ENCODE results near the gene AKR1B1. TPM values are rescaled to one million over a fixed set of nuclear protein-coding genes. Genes with fewer than 3 reads are reported as not detected.

AKR1B1 gene
- polyA plus RNA-seq, 2 of the 4 experiments (the other 2 are of a cell fraction): 1,636 to 6,205 TPM

DNA sequence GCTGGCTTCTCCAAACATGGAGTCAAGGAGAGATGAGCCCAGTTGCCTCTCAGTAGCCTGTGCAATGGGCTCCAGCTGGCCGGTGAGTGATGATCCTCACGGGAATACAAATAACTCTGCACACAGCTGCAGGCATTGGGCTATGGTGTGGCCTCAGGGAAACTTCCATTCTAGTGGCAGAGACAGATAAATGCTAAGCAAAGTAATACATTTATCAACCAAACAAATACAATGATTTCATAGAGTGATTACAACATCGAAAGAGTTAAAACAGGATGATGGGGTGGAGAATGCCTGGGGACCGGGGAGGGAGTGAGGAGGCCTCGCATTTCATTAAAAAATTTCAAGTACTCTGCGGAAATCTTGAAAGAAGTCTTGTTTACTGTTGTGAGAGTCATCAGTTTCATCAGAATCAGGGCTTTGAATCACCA lies 15.0 kb upstream of the AKR1B1 start (continued):
- no peak for TF ChIP-seq RARB (CRISPR knock-in tag; IDR thresholded peaks at IDR 0.05)
- TF ChIP-seq CEBPB (IDR thresholded peaks at IDR 0.05): peak; percentile 93 to 96
- TF ChIP-seq, protein P1, sequence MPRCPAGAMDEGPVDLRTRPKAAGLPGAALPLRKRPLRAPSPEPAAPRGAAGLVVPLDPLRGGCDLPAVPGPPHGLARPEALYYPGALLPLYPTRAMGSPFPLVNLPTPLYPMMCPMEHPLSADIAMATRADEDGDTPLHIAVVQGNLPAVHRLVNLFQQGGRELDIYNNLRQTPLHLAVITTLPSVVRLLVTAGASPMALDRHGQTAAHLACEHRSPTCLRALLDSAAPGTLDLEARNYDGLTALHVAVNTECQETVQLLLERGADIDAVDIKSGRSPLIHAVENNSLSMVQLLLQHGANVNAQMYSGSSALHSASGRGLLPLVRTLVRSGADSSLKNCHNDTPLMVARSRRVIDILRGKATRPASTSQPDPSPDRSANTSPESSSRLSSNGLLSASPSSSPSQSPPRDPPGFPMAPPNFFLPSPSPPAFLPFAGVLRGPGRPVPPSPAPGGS (IDR thresholded peaks at IDR 0.05): peak; percentile 95; the same call in 2 of the 3 replicates
- TF ChIP-seq, protein P2, sequence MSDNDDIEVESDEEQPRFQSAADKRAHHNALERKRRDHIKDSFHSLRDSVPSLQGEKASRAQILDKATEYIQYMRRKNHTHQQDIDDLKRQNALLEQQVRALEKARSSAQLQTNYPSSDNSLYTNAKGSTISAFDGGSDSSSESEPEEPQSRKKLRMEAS (IDR thresholded peaks at IDR 0.05): peak; percentile 45; the same call in 1 of the 2 replicates
- TF ChIP-seq ZSCAN20 (CRISPR knock-in tag; IDR thresholded peaks at IDR 0.05): no peak
- TF ChIP-seq, protein P3, sequence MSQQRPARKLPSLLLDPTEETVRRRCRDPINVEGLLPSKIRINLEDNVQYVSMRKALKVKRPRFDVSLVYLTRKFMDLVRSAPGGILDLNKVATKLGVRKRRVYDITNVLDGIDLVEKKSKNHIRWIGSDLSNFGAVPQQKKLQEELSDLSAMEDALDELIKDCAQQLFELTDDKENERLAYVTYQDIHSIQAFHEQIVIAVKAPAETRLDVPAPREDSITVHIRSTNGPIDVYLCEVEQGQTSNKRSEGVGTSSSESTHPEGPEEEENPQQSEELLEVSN (IDR thresholded peaks at IDR 0.05; ENCODE audit: borderline replicate concordance, low read depth): no peak
- TF ChIP-seq MAFK (IDR thresholded peaks at IDR 0.05; ENCODE audit: partially characterized antibody): peak; percentile 24
- no peak for TF ChIP-seq FOSB (CRISPR knock-in tag; IDR thresholded peaks at IDR 0.05)
- no peak for TF ChIP-seq NFE2L2 (conservative IDR thresholded peaks at IDR 0.05; ENCODE audit: low read length)
- peak; percentile 49; the same call in 1 of the 2 replicates for TF ChIP-seq HOXB5 (CRISPR knock-in tag; IDR thresholded peaks at IDR 0.05)
- no peak for TF ChIP-seq ESRRA (IDR thresholded peaks at IDR 0.05; ENCODE audit: borderline replicate concordance, low read length)
- peak; percentile 12 to 52; a peak in 3 of 5 replicates for TF ChIP-seq RAD21 (conservative IDR thresholded peaks at IDR 0.05 in 1 of 2, IDR thresholded peaks at IDR 0.05 in 1 of 2)
- TF ChIP-seq RNF2 (IDR thresholded peaks at IDR 0.05; ENCODE audit: borderline replicate concordance, low read depth): no peak
- TF ChIP-seq, protein P4, sequence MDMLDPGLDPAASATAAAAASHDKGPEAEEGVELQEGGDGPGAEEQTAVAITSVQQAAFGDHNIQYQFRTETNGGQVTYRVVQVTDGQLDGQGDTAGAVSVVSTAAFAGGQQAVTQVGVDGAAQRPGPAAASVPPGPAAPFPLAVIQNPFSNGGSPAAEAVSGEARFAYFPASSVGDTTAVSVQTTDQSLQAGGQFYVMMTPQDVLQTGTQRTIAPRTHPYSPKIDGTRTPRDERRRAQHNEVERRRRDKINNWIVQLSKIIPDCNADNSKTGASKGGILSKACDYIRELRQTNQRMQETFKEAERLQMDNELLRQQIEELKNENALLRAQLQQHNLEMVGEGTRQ (IDR thresholded peaks at IDR 0.05): no peak
- TF ChIP-seq PHF8 (IDR thresholded peaks at IDR 0.05; ENCODE audit: borderline replicate concordance, low read depth): no peak
- TF ChIP-seq BHLHE40 (IDR thresholded peaks at IDR 0.05; ENCODE audit: low read depth, low read length): no peak
- TF ChIP-seq NR3C1 (IDR thresholded peaks at IDR 0.05): no peak
- no peak for TF ChIP-seq KDM1A (IDR thresholded peaks at IDR 0.05; ENCODE audit: low read depth)
- TF ChIP-seq CHD2 (IDR thresholded peaks at IDR 0.05; ENCODE audit: low read length, partially characterized antibody): no peak
- no peak for TF ChIP-seq MYC (IDR thresholded peaks at IDR 0.05; ENCODE audit: borderline replicate concordance, low read length)
- TF ChIP-seq, protein P5, sequence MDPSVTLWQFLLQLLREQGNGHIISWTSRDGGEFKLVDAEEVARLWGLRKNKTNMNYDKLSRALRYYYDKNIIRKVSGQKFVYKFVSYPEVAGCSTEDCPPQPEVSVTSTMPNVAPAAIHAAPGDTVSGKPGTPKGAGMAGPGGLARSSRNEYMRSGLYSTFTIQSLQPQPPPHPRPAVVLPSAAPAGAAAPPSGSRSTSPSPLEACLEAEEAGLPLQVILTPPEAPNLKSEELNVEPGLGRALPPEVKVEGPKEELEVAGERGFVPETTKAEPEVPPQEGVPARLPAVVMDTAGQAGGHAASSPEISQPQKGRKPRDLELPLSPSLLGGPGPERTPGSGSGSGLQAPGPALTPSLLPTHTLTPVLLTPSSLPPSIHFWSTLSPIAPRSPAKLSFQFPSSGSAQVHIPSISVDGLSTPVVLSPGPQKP (IDR thresholded peaks at IDR 0.05; ENCODE audit: low read depth, low read length): no peak
- no peak for TF ChIP-seq RCOR1 (IDR thresholded peaks at IDR 0.05; ENCODE audit: low read depth, low read length)

DNA sequence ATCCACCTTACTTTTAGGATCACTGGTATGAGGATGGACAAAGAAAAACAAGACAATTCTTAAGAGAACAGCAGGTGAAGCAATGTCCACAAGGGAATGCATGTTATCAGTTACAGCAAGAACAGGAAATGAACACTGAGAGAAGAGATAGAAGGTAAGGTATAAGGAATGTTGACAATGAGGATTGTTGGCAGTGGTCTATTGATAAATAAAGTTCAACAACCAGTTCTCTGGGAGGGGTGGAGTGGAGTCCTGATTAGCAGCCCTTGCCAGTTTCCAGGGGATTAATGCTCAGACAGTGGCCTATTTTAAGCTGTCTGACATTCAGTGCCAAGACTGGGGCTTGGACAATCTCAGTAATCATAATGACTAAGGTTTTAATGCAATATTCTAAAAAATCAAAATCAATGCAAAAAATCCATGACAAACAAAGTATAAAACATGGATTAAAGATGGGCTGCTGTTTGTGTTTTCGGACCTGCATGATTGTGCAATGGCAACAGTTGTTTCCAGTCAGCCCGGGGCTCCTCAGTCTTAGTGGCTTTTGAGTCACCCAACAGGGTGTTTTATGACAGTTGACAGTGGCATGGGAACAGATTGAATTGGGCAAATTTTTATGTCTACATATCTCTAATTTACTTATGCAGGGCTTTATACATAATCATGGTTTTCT lies 13.8 kb upstream of the AKR1B1 start:
- FAIRE-seq: peak; percentile 90
- TF ChIP-seq KDM5A (IDR thresholded peaks at IDR 0.05): no peak
- TF ChIP-seq FOXS1 (CRISPR knock-in tag; IDR thresholded peaks at IDR 0.05): no peak
- TF ChIP-seq, protein P6, sequence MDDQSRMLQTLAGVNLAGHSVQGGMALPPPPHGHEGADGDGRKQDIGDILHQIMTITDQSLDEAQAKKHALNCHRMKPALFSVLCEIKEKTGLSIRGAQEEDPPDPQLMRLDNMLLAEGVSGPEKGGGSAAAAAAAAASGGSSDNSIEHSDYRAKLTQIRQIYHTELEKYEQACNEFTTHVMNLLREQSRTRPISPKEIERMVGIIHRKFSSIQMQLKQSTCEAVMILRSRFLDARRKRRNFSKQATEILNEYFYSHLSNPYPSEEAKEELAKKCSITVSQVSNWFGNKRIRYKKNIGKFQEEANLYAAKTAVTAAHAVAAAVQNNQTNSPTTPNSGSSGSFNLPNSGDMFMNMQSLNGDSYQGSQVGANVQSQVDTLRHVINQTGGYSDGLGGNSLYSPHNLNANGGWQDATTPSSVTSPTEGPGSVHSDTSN (IDR thresholded peaks at IDR 0.05): no peak
- TF ChIP-seq CEBPB (IDR thresholded peaks at IDR 0.05): peak; percentile 60 to 72
- TF ChIP-seq KDM1A (IDR thresholded peaks at IDR 0.05; ENCODE audit: low read depth): no peak
- no peak for TF ChIP-seq MAZ (IDR thresholded peaks at IDR 0.05; ENCODE audit: borderline replicate concordance, low read depth, low read length)
- TF ChIP-seq NFE2L2 (conservative IDR thresholded peaks at IDR 0.05; ENCODE audit: low read length): 0 out of 2 replicates have a peak, but pooled peaks have one; percentile 14
- no peak for TF ChIP-seq SREBF2 (IDR thresholded peaks at IDR 0.05)
- TF ChIP-seq RFX5 (IDR thresholded peaks at IDR 0.05): no peak
- TF ChIP-seq FOSB (CRISPR knock-in tag; IDR thresholded peaks at IDR 0.05): no peak
- TF ChIP-seq, protein P7, sequence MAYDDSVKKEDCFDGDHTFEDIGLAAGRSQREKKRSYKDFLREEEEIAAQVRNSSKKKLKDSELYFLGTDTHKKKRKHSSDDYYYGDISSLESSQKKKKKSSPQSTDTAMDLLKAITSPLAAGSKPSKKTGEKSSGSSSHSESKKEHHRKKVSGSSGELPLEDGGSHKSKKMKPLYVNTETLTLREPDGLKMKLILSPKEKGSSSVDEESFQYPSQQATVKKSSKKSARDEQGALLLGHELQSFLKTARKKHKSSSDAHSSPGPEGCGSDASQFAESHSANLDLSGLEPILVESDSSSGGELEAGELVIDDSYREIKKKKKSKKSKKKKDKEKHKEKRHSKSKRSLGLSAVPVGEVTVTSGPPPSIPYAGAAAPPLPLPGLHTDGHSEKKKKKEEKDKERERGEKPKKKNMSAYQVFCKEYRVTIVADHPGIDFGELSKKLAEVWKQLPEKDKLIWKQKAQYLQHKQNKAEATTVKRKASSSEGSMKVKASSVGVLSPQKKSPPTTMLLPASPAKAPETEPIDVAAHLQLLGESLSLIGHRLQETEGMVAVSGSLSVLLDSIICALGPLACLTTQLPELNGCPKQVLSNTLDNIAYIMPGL (CRISPR knock-in tag; IDR thresholded peaks at IDR 0.05; ENCODE audit: borderline replicate concordance): no peak
- TF ChIP-seq, protein P3 (IDR thresholded peaks at IDR 0.05; ENCODE audit: borderline replicate concordance, low read depth): no peak

More for the DNA sequence above, 13.8 kb upstream of the AKR1B1 start:
- DNase-seq (ENCODE audit: low read depth in 1 of 2, low spot score in 1 of 2) (no peak), ATAC-seq (no peak)
- ChIA-PET POLR2A (no interaction called here), CTCF (interaction anchor here (3.3 to 4.1 kb wide), 2 partner anchors 8 to 40 kb away, joined by 19 to 27 read pairs; no protein-coding TSS in a partner anchor)
- 70% methylated on average over 2 of the region's 2 CpGs for WGBS (ENCODE audit: missing lambda C conversion rate)
- H3K9me3 ChIP-seq: peaks cover 20% of the 10 kb centered on the region
- H3K4me3 ChIP-seq: no peak overlapping the region
- peak overlapping the region; percentile 49 for H3K4me2 ChIP-seq
- H3K4me1 ChIP-seq: peaks cover 46% of the 10 kb centered on the region
- H3K27ac ChIP-seq: peak overlapping the region; percentile 75 to 81

All from A549 (cell line).